Loucy (cell line): ENCODE measurements around the gene DIPK1A.

Experiments used
- H2AFZ ChIP-seq: fragments of 200-600 bp; sonication (generic); 2 replicates; pipeline ENCODE4 v1.6.0; 2016; ENCODE audit warnings: antibody characterized with exemption, mild to moderate bottlenecking, low read length, moderate library complexity
- H3F3A ChIP-seq: fragments of 200-600 bp; 2 replicates; pipeline ENCODE4 v1.6.0; 2016; ENCODE audit warnings: antibody characterized with exemption, low read depth, mild to moderate bottlenecking
- H3K27me3 ChIP-seq: fragments of 200-600 bp; sonication (generic); 2 replicates; pipeline ENCODE4 v1.6.1; 2014; ENCODE audit warnings: low read length, mild to moderate bottlenecking; ENCODE audit not compliant: insufficient read depth, poor library complexity, severe bottlenecking
- H3K36me3 ChIP-seq: fragments of 200-600 bp; sonication (generic); 2 replicates; pipeline ENCODE4 v1.6.1; 2016; ENCODE audit warnings: low read length; ENCODE audit not compliant: insufficient read depth
- H3K4me1 ChIP-seq: fragments of 200-600 bp; sonication (generic); 2 replicates; pipeline ENCODE4 v1.5.1; 2014; ENCODE audit warnings: low read length, mild to moderate bottlenecking; ENCODE audit not compliant: insufficient read depth, poor library complexity, severe bottlenecking
- H3K4me2 ChIP-seq: fragments of 200-600 bp; sonication (generic); 2 replicates; pipeline ENCODE4 v1.6.0; 2014; ENCODE audit warnings: antibody characterized with exemption, low read length, low read depth, mild to moderate bottlenecking; ENCODE audit not compliant: poor library complexity, severe bottlenecking
- H3K4me3 ChIP-seq: fragments of 200-600 bp; sonication (generic); 2 replicates; pipeline ENCODE4 v1.5.1; 2014; ENCODE audit warnings: low read length, mild to moderate bottlenecking, mixed read lengths; ENCODE audit not compliant: poor library complexity, severe bottlenecking
- H3K79me2 ChIP-seq: fragments of 200-600 bp; sonication (generic); 2 replicates; pipeline ENCODE4 v1.6.1; 2014; ENCODE audit warnings: low read length; ENCODE audit not compliant: insufficient read depth
- H3K9ac ChIP-seq: fragments of 200-600 bp; sonication (generic); 2 replicates; pipeline ENCODE4 v1.6.0; 2014; ENCODE audit warnings: mild to moderate bottlenecking, low read depth, low read length, moderate library complexity; ENCODE audit not compliant: poor library complexity, severe bottlenecking
- H3K9me2 ChIP-seq: fragments of 200-600 bp; sonication (generic); replicated peaks from 2 replicates; pipeline ENCODE4 v1.6.1; 2016; ENCODE audit warnings: low read depth, low read length, mixed read lengths
- H3K9me3 ChIP-seq: fragments of 200-600 bp; sonication (generic); 2 replicates; pipeline ENCODE4 v1.6.1; 2014; ENCODE audit warnings: mild to moderate bottlenecking, antibody characterized with exemption, low read length, low read depth; ENCODE audit not compliant: insufficient read depth
- H4K20me1 ChIP-seq: fragments of 200-600 bp; sonication (generic); 2 replicates; pipeline ENCODE4 v1.6.0; 2014; ENCODE audit warnings: antibody characterized with exemption, low read length, mild to moderate bottlenecking; ENCODE audit not compliant: insufficient read depth, poor library complexity, severe bottlenecking
- EZH2phosphoT487 ChIP-seq: fragments of 200-600 bp; IDR thresholded peaks from 2 replicates; pipeline ENCODE4 v1.6.1; 2018; ENCODE audit warnings: antibody characterized with exemption, mild to moderate bottlenecking, moderate library complexity, borderline replicate concordance
- TF ChIP-seq, protein P1 (sequence below): fragments of 200-600 bp; sonication (generic); conservative IDR thresholded peaks from 2 replicates; pipeline ENCODE4 v1.5.1; 2014; ENCODE audit warnings: mild to moderate bottlenecking, antibody characterized with exemption, low read length

Gene DIPK1A

DNA sequence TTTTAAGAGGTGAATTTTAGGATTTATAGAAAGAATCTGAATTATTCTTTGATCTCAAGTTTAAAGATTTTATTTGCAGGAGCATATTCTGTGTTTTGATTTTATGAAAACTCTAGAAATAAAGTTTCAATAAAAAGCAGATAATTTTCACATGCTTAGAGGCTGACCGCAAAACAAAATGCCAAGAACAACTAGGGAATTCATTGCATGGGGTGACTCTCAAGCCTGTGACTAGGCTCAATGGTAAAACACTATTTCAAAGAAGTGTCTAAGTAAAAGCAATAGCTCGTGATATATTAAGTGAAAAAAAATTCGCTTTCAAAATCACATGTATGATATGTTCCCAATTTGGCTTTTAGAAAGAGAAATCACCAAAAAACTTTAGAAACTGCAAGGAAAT, 79.9 kb downstream of the DIPK1A start:
- H3K9me2 ChIP-seq, result no peaks in the 10 kb centered on the region
- H3K9me3 ChIP-seq, result no peaks in the 10 kb centered on the region
- no peak overlapping the region for H3K4me2 ChIP-seq
- no peak overlapping the region for H2AFZ ChIP-seq
- TF ChIP-seq, protein P1, sequence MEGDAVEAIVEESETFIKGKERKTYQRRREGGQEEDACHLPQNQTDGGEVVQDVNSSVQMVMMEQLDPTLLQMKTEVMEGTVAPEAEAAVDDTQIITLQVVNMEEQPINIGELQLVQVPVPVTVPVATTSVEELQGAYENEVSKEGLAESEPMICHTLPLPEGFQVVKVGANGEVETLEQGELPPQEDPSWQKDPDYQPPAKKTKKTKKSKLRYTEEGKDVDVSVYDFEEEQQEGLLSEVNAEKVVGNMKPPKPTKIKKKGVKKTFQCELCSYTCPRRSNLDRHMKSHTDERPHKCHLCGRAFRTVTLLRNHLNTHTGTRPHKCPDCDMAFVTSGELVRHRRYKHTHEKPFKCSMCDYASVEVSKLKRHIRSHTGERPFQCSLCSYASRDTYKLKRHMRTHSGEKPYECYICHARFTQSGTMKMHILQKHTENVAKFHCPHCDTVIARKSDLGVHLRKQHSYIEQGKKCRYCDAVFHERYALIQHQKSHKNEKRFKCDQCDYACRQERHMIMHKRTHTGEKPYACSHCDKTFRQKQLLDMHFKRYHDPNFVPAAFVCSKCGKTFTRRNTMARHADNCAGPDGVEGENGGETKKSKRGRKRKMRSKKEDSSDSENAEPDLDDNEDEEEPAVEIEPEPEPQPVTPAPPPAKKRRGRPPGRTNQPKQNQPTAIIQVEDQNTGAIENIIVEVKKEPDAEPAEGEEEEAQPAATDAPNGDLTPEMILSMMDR, result no peak
- no peak for TF ChIP-seq EZH2phosphoT487
- no peaks in the 10 kb centered on the region for H4K20me1 ChIP-seq
- no peaks in the 10 kb centered on the region for H3K36me3 ChIP-seq
- H3K9ac ChIP-seq, result no peak overlapping the region
- H3K4me3 ChIP-seq, result no peak overlapping the region
- no peaks in the 10 kb centered on the region for H3F3A ChIP-seq
- H3K4me1 ChIP-seq, result peaks cover 23% of the 10 kb centered on the region
- H3K79me2 ChIP-seq, result no peaks in the 10 kb centered on the region
- no peaks in the 10 kb centered on the region for H3K27me3 ChIP-seq

DNA sequence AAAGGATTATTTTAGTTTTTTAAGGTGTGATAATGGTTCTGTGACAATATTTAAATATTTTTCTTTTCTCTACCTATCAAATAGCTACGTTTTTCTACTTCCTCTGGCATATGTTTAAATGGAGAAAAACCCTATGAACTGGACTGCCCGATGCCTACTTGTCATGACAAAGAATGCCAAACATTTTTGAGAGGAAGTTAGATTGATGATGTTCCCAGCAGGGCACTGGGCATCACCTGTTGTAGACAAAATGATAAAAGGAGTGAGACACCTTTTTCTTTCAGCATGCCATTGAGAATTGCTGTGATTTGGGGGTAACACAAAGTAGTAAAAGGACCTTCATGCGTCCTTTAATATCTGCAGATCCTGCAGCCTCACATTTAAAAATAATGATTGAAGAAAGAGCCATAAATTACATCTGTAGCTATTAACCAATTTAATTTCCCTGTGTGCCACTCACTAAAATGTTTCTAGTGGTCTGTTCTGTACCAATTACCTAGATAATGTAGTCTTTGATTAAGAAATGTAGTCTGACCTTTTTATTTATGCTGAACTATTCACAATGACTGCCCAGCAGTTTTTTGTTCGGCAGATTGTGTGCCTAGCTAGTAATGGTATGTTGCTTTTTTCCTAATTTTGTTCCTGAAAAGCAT, 81.8 kb downstream of the DIPK1A start:
- Histone ChIP-seq H3K9me3 (no peaks in the 10 kb centered on the region), H3K79me2 (no peaks in the 10 kb centered on the region), H4K20me1 (no peaks in the 10 kb centered on the region), H3K36me3 (0 out of 2 replicates have a peak, but pooled peaks cover 2% of the 10 kb centered on the region), H3K9ac (no peak overlapping the region), H3K9me2 (no peaks in the 10 kb centered on the region), H3K4me1 (peaks cover 23% of the 10 kb centered on the region), H3K27me3 (no peaks in the 10 kb centered on the region), H3K4me2 (no peak overlapping the region), H2AFZ (no peak overlapping the region), H3F3A (no peaks in the 10 kb centered on the region), H3K4me3 (no peak overlapping the region)
- TF ChIP-seq, protein P1, result no peak
- TF ChIP-seq EZH2phosphoT487, result no peak

DNA sequence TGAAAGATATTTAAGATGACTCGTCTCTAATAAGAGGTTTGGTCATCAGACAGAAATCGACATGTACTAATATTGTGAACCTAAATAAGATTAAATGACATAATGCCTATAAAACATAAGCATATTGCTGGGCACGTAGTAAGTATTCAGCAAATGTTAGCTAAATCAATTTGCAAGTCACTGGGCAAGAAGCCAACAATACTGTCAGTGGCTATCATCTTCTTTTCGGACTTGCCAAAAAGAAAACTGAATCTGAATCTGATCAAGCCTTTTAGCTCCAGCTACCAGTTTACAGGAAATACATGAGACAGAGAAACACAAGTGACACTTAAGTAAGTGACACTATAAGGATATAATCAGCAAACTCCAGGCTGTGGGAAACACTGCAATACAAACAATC, 83.5 kb downstream of the DIPK1A start:
- no peak for TF ChIP-seq EZH2phosphoT487
- TF ChIP-seq, protein P1, result no peak
- no peaks in the 10 kb centered on the region for H3K9me2 ChIP-seq
- H3K4me3 ChIP-seq, result no peak overlapping the region
- no peak overlapping the region for H3K4me2 ChIP-seq
- no peak overlapping the region for H3K9ac ChIP-seq
- no peaks in the 10 kb centered on the region for H3K79me2 ChIP-seq
- peaks cover 10% of the 10 kb centered on the region for H3K36me3 ChIP-seq
- H4K20me1 ChIP-seq, result no peaks in the 10 kb centered on the region
- H2AFZ ChIP-seq, result no peak overlapping the region
- peaks cover 15% of the 10 kb centered on the region for H3K4me1 ChIP-seq
- H3K27me3 ChIP-seq, result no peaks in the 10 kb centered on the region
- no peaks in the 10 kb centered on the region for H3F3A ChIP-seq
- peaks cover 2% of the 10 kb centered on the region; the same call in 1 of the 2 replicates for H3K9me3 ChIP-seq
